Measurements from ENCODE around the gene SGIP1. TPM values are rescaled to one million over a fixed set of nuclear protein-coding genes. Genes with fewer than 3 reads are reported as not detected.

Gene SGIP1
- total and polyA plus RNA-seq, 9 donors: 0.91 to 7.0 (median 3.3) TPM

GRCh38 chr1:66557157-66557556 lies 23.2 kb downstream of the SGIP1 start:
- intact Hi-C loops (cut with DNase I): no loop called here
- Histone ChIP-seq H3K9me3 (no peaks in the 10 kb centered on the region), H3K27me3 (no peaks in the 10 kb centered on the region), H3K36me3 (no peaks in the 10 kb centered on the region), H3K4me1 (ENCODE audit: insufficient read depth) (no peaks in the 10 kb centered on the region), H3K27ac (no peak overlapping the region), H3K4me3 (no peak overlapping the region)
- DNase-seq: no peak
- 20 to 45% (median 32%) methylated on average over 1 of the region's 1 CpG for WGBS, 3 donors
- TF ChIP-seq CTCF (IDR thresholded peaks at IDR 0.05): no peak
- TF ChIP-seq EP300 (IDR thresholded peaks at IDR 0.05): no peak
- no peak for TF ChIP-seq POLR2A (IDR thresholded peaks at IDR 0.05)

- no peak overlapping the region for H3K4me3 ChIP-seq
- no peaks in the 10 kb centered on the region for H3K27me3 ChIP-seq
- 66 to 77% (median 66%) methylated on average over 4 of the region's 4 CpGs for WGBS, 3 donors
- no peak for DNase-seq
- no peaks in the 10 kb centered on the region for H3K36me3 ChIP-seq
- intact Hi-C loops (cut with DNase I): no loop called here
- H3K4me1 ChIP-seq (ENCODE audit: insufficient read depth): no peaks in the 10 kb centered on the region
- H3K27ac ChIP-seq: no peak overlapping the region
- TF ChIP-seq POLR2A (IDR thresholded peaks at IDR 0.05): no peak
- TF ChIP-seq EP300 (IDR thresholded peaks at IDR 0.05): no peak
- no peak for TF ChIP-seq CTCF (IDR thresholded peaks at IDR 0.05)
- no peaks in the 10 kb centered on the region for H3K9me3 ChIP-seq
These were observed 25.6 kb downstream of the SGIP1 start for GRCh38 chr1:66559517-66559916.

- WGBS, 3 donors: 55 to 77% (median 72%) methylated on average over 3 of the region's 3 CpGs
- no peak overlapping the region for H3K27ac ChIP-seq
- H3K27me3 ChIP-seq: no peaks in the 10 kb centered on the region
- no peaks in the 10 kb centered on the region for H3K4me1 ChIP-seq (ENCODE audit: insufficient read depth)
- H3K9me3 ChIP-seq: no peaks in the 10 kb centered on the region
- DNase-seq: no peak
- no peak overlapping the region for H3K4me3 ChIP-seq
- TF ChIP-seq POLR2A (IDR thresholded peaks at IDR 0.05): no peak
- TF ChIP-seq EP300 (IDR thresholded peaks at IDR 0.05): no peak
- no peak for TF ChIP-seq CTCF (IDR thresholded peaks at IDR 0.05)
- intact Hi-C loops (cut with DNase I): no loop called here
- no peaks in the 10 kb centered on the region for H3K36me3 ChIP-seq
These were observed 28.6 kb downstream of the SGIP1 start for GRCh38 chr1:66562561-66562960.

- no peak for TF ChIP-seq EP300 (IDR thresholded peaks at IDR 0.05)
- no peak for TF ChIP-seq POLR2A (IDR thresholded peaks at IDR 0.05)
- TF ChIP-seq CTCF (IDR thresholded peaks at IDR 0.05): no peak
- Histone ChIP-seq H3K36me3 (no peaks in the 10 kb centered on the region), H3K4me3 (peak overlapping the region; percentile 5), H3K27ac (no peak overlapping the region), H3K27me3 (no peaks in the 10 kb centered on the region), H3K9me3 (no peaks in the 10 kb centered on the region), H3K4me1 (ENCODE audit: insufficient read depth) (no peaks in the 10 kb centered on the region)
- 4 to 9% (median 8%) methylated on average over 6 of the region's 6 CpGs for WGBS, 3 donors
- DNase-seq: peak in 3 of 5 donors; percentile 13 to 43 (median 20)
- intact Hi-C loops (cut with DNase I): no loop called here
These were observed 29.3 kb downstream of the SGIP1 start for GRCh38 chr1:66563094-66563800.
